Left lung (tissue), 10 donors: ENCODE measurements around the gene POU2AF3. TPM values are rescaled to one million over a fixed set of nuclear protein-coding genes. Genes with fewer than 3 reads are reported as not detected.
A peak's percentile ranks its signal among the peaks of the same experiment; 100 is the strongest.

ENCODE experiments used
- ATAC-seq: fragments of 200-7000 bp; cut with Tn5 transposase; one replicate; pipeline ENCODE4 v1.9.1; 2020; ENCODE audit warnings: moderate library complexity
- DNase-seq, 4 donors: peaks; one replicate each; pipeline ENCODE4 v3.0.0-alpha.2; 2013 to 2020
- H3K27ac ChIP-seq, 2 donors: fragments of 200-600 bp; sonication (generic) in 1 of 2; one replicate each; pipeline versions ENCODE4 v1.5.0 to v1.8.0; 2020 to 2021
- H3K27me3 ChIP-seq, 2 donors: fragments of 200-600 bp; sonication (generic) in 1 of 2; one replicate each; pipeline versions ENCODE4 v1.5.0 to v1.8.0; 2020 to 2021
- H3K36me3 ChIP-seq, 2 donors: fragments of 200-600 bp; sonication (generic) in 1 of 2; one replicate each; pipeline versions ENCODE4 v1.5.0 to v1.8.0; 2020 to 2021
- H3K4me1 ChIP-seq, 2 donors: fragments of 200-600 bp; one replicate each; pipeline ENCODE4 v1.8.0; 2021
- H3K4me3 ChIP-seq, 2 donors: fragments of 200-600 bp; sonication (generic) in 1 of 2; one replicate each; pipeline versions ENCODE4 v1.5.0 to v1.8.0; 2020 to 2021; ENCODE audit warnings: mild to moderate bottlenecking in 1 of 2
- H3K9me3 ChIP-seq, 2 donors: fragments of 200-600 bp; sonication (generic) in 1 of 2; one replicate each; pipeline versions ENCODE4 v1.5.0 to v1.8.0; 2020 to 2021
- intact Hi-C, 2 donors: fragments of 100-400 bp; cut with DNase I; formaldehyde crosslinking; loops; one replicate each; pipeline versions ENCODE4 v1.11.2 to v1.14.2; 2022
- polyA plus RNA-seq, 6 donors: library from polyadenylated mRNA; unstranded; fragments of 120-200 nt; gene quantifications; one replicate each; pipeline ENCODE4 v1.2.1, GENCODE V29; 2013; ENCODE audit not compliant: insufficient read length in 6 of 6
- total RNA-seq, 2 donors: library from RNA; stranded (reverse); fragmentation: NEBNext Ultra II Directional; extraction: Animal tissue kit (Norgen Biotek cat#: 25700); gene quantifications; one replicate each; pipeline ENCODE4 v1.2.1, GENCODE V29; 2021
- TF ChIP-seq, protein P1 (sequence below), 2 donors: fragments of 200-600 bp; sonication (generic) in 1 of 2; IDR thresholded peaks; one replicate each; pipeline versions ENCODE4 v1.5.0 to v1.8.0; 2021; ENCODE audit warnings: antibody characterized with exemption in 2 of 2
- donor health status: DM: no; HTN: yes; CAD: no.
- donor health status: DM: no; HTN: no; CAD: no.

The POU2AF3 gene
- total and polyA plus RNA-seq, 8 donors, result 2.7 to 14.4 (median 10.3) TPM

DNA sequence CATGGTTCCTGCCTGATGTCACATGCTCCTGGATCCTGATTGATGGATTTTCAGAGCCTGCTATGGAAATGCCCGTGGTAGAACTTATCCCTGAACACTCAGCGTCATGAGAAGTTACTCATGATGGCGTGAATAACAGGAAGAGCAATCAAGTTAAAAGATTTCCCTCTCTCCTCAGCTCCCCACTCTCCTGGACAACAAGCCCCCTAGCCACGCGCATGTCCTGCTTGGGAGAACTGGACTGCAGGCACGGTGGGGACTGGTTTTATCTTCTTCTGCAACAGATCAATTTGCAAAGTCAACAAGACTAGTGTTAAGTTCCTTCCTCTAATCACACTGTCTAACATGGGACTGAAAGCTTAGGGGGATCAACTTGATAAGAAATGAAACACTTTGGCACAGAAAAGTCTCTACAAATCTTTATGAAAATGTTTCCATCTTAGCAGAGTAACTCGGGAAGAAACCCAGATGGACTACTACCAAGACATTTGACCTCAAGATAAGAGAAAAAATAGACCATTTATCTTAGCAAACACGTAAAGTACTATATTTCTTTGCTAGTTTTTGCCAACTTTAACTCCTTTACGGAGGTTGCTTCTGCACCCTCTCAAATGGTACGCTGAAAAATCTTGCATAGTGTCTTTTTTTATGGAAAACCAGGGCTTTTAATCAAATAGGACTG, 53.2 kb downstream of the POU2AF3 start:
- DNase-seq, result no peak

DNA sequence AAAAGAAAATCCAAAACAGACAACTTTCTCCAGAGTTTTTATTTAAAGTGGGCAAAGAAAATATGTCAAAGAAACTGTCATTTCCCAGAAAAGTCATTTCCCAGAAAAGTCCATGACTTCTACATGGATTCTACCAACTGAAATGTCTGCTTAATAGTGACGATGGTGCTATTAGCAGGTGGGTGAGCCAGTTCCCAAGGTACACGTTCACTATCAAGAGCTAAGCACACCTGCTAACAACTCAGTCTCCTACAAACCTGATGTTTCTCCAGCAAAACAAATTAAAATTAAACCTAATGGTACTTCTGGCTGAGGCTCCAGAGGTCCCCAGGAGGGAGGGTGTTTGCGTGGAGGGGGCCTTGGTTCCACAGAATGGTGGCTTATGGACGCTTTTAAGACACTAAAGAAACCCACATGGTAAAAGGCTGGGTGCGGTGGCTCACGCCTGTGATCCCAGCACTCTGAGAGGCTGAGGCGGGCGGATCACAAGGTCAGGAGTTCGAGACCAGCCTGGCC, 53.9 kb downstream of the POU2AF3 start:
- H3K4me1 ChIP-seq, result no peaks in the 10 kb centered on the region
- no peaks in the 10 kb centered on the region for H3K36me3 ChIP-seq
- H3K27ac ChIP-seq, result no peak overlapping the region
- H3K4me3 ChIP-seq, result no peak overlapping the region
- intact Hi-C loops, result no loop called here
- no peaks in the 10 kb centered on the region for H3K9me3 ChIP-seq
- DNase-seq, result no peak
- no peak for ATAC-seq
- no peaks in the 10 kb centered on the region for H3K27me3 ChIP-seq
- TF ChIP-seq, protein P1, sequence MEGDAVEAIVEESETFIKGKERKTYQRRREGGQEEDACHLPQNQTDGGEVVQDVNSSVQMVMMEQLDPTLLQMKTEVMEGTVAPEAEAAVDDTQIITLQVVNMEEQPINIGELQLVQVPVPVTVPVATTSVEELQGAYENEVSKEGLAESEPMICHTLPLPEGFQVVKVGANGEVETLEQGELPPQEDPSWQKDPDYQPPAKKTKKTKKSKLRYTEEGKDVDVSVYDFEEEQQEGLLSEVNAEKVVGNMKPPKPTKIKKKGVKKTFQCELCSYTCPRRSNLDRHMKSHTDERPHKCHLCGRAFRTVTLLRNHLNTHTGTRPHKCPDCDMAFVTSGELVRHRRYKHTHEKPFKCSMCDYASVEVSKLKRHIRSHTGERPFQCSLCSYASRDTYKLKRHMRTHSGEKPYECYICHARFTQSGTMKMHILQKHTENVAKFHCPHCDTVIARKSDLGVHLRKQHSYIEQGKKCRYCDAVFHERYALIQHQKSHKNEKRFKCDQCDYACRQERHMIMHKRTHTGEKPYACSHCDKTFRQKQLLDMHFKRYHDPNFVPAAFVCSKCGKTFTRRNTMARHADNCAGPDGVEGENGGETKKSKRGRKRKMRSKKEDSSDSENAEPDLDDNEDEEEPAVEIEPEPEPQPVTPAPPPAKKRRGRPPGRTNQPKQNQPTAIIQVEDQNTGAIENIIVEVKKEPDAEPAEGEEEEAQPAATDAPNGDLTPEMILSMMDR (IDR thresholded peaks at IDR 0.05), result no peak

More for the DNA sequence above, 53.2 kb downstream of the POU2AF3 start:
- no peak overlapping the region for H3K27ac ChIP-seq
- no peaks in the 10 kb centered on the region for H3K27me3 ChIP-seq
- H3K4me1 ChIP-seq, result no peaks in the 10 kb centered on the region
- TF ChIP-seq, protein P1 (IDR thresholded peaks at IDR 0.05), result no peak
- intact Hi-C loops, result no loop called here
- H3K4me3 ChIP-seq, result no peak overlapping the region
- no peak for ATAC-seq
- H3K36me3 ChIP-seq, result no peaks in the 10 kb centered on the region
- H3K9me3 ChIP-seq, result no peaks in the 10 kb centered on the region

DNA sequence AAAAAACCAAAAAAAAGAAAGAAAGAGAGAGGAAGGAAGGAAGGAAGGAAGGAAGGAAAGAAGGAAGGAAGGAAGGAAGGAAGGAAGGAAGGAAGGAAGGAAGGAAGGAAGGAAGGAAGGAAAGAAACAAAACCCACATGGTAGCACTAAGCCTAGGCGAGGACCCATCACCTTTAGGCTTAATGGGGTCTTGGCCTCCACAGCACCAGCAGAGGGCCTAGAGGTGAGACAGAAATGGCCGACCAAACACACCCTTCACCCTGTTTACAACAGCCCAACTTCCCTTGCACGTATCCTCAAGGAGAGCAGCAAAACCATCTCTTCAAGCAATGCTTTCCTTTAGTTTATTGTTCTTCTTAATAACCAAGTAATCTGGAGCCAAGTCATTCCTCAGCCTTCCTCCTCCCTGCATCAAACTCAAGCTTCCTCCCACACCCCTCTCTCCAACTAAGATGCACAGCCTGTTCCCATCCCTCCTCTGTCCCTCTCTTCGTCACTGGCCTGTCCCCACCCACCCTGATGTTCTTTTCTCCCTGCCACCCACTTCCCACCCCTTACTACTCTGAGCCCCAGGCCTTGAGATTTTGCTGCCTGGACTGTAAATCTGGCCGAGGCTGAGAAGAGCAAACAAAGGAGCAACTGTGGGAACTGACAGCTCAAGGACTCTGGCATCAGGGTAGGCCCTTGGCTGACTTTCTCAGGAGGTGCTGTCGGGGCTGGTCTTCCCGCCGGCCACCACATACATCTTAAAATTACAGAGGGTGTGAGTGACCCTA, 54.8 kb downstream of the POU2AF3 start:
- Histone ChIP-seq H3K36me3 (no peaks in the 10 kb centered on the region), H3K27me3 (no peaks in the 10 kb centered on the region), H3K9me3 (no peaks in the 10 kb centered on the region), H3K27ac (no peak overlapping the region), H3K4me1 (no peaks in the 10 kb centered on the region), H3K4me3 (no peak overlapping the region)
- DNase-seq, result no peak
- intact Hi-C loops, result no loop called here
- peak; percentile 49 for ATAC-seq
- TF ChIP-seq, protein P1 (IDR thresholded peaks at IDR 0.05), result no peak

DNA sequence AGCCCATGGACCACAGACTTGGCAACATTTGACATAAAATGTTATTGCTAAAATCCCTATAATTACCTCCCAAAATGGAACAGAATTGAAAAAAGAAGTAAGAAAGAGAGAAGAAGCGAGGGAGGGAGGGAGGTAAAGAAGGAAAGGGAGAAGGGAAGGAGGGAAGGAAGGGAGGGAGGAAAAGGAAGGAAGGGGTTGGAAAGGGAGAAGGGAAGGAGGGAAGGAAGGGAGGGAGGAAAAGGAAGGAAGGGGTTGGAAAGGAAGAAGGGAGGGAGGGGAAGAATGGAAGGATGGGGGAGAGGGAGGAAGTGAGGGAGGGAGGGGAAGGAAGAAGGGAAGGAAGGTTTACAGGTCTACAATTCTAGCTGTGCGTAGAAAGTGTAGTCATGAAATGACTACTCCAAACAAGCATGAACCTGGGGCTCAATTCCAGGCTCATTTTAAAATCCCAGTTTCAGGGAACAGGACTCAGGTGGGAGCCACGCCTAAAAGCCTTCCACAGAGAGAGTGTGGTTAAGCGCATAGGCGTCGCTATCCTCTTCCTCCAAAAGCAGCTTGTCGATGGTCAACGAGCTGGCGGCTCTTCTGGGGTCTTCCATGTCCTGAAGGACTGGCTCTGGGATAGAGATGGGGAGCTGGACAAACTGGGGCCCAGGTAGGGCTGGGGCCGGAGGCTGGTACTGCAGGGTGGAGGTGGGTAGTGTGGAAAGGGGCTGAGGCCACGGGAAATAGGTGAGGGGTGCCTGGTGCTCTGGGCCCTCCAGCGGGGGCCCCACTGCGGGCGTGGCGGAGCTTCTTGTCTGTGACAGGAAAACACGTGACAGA, 55.6 kb downstream of the POU2AF3 start:
- no peak for ATAC-seq
- DNase-seq, result no peak
- H3K36me3 ChIP-seq, result no peaks in the 10 kb centered on the region
- no peak overlapping the region for H3K27ac ChIP-seq
- H3K27me3 ChIP-seq, result no peaks in the 10 kb centered on the region
- no peak overlapping the region for H3K4me3 ChIP-seq
- no peaks in the 10 kb centered on the region for H3K9me3 ChIP-seq
- H3K4me1 ChIP-seq, result no peaks in the 10 kb centered on the region
- TF ChIP-seq, protein P1 (IDR thresholded peaks at IDR 0.05), result no peak
- intact Hi-C loops, result no loop called here

DNA sequence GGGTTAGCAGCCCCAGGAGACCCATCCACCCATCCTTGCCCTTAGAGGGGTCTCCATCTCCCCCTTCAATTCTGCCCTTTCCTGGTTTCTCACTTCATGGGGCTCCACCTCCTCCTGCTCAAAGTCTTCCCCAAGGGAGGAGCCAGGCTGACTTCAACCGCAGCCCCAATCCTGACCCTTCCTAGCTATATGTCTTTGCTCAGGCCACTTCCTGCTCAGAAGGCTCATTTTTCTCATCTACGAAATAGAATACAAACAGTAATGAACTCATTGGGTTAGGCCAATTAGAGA, 56.2 kb downstream of the POU2AF3 start:
- H3K27me3 ChIP-seq, result no peaks in the 10 kb centered on the region
- no peak for ATAC-seq
- H3K4me1 ChIP-seq, result no peaks in the 10 kb centered on the region
- TF ChIP-seq, protein P1 (IDR thresholded peaks at IDR 0.05), result no peak
- no peak for DNase-seq
- H3K4me3 ChIP-seq, result no peak overlapping the region
- H3K36me3 ChIP-seq, result no peaks in the 10 kb centered on the region
- no peak overlapping the region for H3K27ac ChIP-seq
- intact Hi-C loops, result no loop called here
- H3K9me3 ChIP-seq, result no peaks in the 10 kb centered on the region
